ENCODE measurements around the gene PEX7.
"Not testable (repeated sequence)": the region's sequence is repeated elsewhere in the genome, so short reads cannot be mapped to it uniquely, and the experiment has no call there.

Gene PEX7

DNA sequence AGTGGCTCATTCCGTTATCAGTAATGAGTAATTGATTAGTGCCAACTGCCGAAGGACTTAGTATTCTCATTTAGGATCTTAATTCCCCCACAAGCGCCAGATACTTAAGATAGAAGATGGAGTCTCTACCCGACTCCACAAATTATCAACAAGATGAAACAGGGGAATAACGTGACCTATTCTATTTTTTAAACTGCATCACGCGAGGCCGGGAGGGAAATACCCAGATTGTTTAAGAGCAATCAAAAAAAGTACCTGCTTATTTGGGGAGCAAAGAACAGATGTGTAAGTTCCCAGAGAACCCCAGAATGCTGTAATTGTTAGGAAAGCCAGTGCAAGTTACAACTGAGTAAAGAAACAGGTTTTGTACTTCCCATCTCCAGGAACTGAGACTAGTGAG, 29.0 kb upstream of the PEX7 start:
- TF ChIP-seq JUND (IDR thresholded peaks at IDR 0.05; ENCODE audit: low read depth): no peak
- in situ Hi-C loops (cut with HindIII; ENCODE audit: low pct_unique_long_range_greater_than_20kb, low sequenced_read_pairs): no loop called here
- DNase-seq (ENCODE audit: low read depth in 1 of 2, low spot score in 1 of 2): no peak

DNA sequence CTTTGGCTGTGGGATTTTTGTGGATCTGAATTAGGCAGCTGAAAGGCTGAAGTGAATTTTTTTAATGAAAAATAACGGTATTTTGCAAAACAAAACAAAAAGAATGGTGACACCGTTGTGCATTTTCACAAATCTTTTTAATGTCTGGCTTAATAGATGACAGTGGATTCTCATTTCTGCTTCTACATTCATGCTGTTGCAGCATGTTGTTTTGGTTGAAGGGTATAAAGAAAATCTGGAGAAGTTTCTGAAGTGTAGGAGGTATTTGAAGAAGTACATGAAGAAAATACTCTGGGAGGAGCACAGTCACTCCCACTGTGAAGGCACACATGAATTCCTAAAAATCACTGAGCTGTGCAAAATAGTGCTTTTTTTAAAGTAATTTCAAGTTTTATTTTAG, 27.0 kb upstream of the PEX7 start:
- in situ Hi-C loops (cut with HindIII; ENCODE audit: low pct_unique_long_range_greater_than_20kb, low sequenced_read_pairs): no loop called here
- TF ChIP-seq JUND (IDR thresholded peaks at IDR 0.05; ENCODE audit: low read depth): no peak
- DNase-seq (ENCODE audit: low read depth in 1 of 2, low spot score in 1 of 2): no peak

DNA sequence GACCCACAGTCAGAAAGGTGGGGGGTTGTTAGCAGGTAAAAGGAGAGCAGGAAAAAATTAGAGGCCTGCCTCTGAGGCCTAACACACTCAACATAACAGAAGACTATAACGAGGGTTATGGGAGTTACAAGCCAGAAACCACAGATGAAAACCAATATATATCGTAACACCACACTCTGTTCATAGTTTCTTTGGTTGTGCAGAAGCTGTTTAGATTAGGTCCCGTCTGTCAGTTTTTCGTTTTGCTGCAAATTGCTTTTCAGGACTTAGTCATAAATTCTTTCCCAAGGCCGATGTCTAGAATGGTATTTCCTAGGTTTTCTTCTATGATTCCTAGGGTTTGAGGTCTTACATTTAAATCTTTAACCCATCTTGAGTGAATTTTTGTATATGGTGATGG, 26.4 kb upstream of the PEX7 start:
- DNase-seq (ENCODE audit: low read depth in 1 of 2, low spot score in 1 of 2): no peak
- in situ Hi-C loops (cut with HindIII; ENCODE audit: low pct_unique_long_range_greater_than_20kb, low sequenced_read_pairs): no loop called here

DNA sequence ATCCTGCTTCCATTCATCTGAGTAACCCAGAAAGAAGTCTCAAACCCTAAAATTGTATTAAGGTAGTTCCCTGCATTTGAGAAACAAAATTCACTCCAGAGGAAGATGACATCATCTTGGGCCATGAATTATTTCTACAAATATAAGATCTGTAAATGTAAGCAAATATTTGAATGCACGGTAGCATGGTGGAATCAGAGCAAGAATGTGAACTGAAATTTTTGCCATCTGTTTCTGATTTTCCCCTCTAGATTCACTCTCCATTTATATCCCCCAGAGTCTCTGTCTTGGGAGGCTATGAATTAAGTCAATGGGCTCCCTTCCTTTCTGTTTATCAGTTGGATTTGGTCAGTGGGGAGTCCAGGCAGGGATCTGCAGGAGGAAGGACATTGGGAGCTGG, 24.3 kb upstream of the PEX7 start:
- in situ Hi-C loops (cut with HindIII; ENCODE audit: low pct_unique_long_range_greater_than_20kb, low sequenced_read_pairs): no loop called here
- no peak for TF ChIP-seq JUND (IDR thresholded peaks at IDR 0.05; ENCODE audit: low read depth)

More for the DNA sequence above, 26.4 kb upstream of the PEX7 start:
- TF ChIP-seq JUND (IDR thresholded peaks at IDR 0.05; ENCODE audit: low read depth): no peak

DNA sequence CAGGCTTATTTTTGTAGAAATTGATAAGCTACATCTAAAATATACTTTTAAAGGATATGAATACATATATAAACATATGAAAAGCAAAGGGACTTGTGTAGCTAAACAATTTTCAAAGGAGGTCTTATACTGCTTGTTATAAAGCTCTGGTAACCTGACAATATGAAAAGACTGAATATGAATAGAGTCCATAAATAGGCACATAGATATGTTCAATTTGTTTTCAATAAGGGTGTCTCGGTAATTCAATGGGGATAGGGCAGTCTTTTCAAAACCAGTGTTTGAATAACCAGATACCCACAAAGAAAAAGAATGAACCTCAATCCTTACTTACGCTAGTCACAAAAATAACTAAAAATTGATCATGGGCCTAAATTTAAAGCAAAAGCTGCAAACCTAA, 20.8 kb upstream of the PEX7 start:
- TF ChIP-seq JUND (IDR thresholded peaks at IDR 0.05; ENCODE audit: low read depth): no peak
- in situ Hi-C loops (cut with HindIII; ENCODE audit: low pct_unique_long_range_greater_than_20kb, low sequenced_read_pairs): no loop called here
- DNase-seq (ENCODE audit: low read depth in 1 of 2, low spot score in 1 of 2): no peak

More for the DNA sequence above, 24.3 kb upstream of the PEX7 start:
- no peak for DNase-seq (ENCODE audit: low read depth in 1 of 2, low spot score in 1 of 2)

DNA sequence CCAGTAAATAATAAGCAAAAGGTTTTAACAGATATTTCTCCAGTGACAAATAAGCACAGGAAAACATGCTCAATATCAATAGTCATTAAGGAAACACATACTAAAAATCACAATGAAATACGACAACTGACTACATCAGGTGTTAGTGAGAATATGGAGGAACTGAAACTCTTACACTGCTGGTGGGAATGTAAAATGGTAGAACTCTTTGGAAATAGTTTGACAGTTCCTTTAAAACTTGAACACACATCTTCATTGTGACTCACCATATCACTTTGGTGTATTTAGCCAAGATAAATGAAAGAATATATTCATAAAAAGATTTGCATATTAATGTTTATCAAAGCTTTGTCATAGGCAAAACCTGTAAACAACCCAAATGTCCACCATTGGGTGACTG, 18.8 kb upstream of the PEX7 start:
- no peak for DNase-seq (ENCODE audit: low read depth in 1 of 2, low spot score in 1 of 2)
- no peak for TF ChIP-seq JUND (IDR thresholded peaks at IDR 0.05; ENCODE audit: low read depth)
- in situ Hi-C loops (cut with HindIII; ENCODE audit: low pct_unique_long_range_greater_than_20kb, low sequenced_read_pairs): no loop called here

DNA sequence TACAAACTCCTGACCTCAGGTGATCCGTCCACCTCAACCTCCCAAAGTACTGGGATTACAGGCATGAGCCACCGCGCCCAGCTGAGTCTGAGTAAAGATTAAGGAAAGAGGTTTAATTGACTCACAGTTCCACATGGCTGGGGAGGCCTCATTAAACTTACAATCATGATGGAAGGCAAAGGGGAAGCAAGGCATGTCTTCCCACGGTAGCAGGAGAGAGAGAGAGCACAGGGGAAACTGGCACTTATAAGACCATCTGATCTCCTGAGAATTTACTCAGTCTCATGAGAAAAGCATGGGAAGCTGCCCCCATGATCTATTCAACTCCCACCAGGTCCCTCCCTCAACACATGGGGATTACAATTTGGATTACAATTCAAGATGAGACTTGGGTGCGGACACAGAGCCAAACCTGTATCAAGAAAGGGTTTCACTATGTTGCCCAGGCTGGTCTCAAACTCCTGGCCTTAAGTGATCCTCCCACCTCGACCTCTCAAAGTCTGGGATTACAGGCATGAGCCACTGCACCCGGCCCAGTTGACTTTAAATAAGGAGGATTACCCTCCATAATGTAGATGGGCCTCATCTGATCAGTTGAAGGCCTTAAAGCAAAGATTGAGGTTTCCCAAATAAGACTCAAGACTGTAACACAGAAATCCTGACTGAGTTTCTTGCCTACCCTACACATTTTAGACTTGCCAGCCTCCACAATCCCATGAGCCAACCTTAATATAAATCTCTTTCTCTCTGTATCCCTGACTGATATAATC, 13.1 kb upstream of the PEX7 start:
- no peak for DNase-seq (ENCODE audit: low read depth in 1 of 2, low spot score in 1 of 2)

DNA sequence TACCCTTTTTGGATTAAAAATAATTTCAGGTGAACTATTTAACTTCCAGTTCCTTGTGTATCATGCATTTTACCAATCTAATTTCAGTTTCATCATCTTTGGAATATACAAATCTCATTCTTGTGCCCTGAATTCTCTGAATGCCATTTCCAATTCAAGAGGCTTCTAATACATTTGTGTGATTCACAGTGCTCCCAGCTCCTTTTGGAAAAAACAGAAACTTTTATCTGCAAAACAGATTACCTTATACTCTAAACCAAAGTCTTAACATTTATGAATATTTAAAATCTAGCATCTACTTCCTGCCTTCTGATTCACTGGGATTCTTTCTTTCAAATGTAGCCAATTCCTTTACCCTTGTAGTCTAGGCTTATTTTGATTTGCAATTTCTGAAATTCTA, 11.1 kb upstream of the PEX7 start:
- TF ChIP-seq JUND (IDR thresholded peaks at IDR 0.05; ENCODE audit: low read depth): no peak
- in situ Hi-C loops (cut with HindIII; ENCODE audit: low pct_unique_long_range_greater_than_20kb, low sequenced_read_pairs): no loop called here
- DNase-seq (ENCODE audit: low read depth in 1 of 2, low spot score in 1 of 2): no peak

More for the DNA sequence above, 13.1 kb upstream of the PEX7 start:
- in situ Hi-C loops (cut with HindIII; ENCODE audit: low pct_unique_long_range_greater_than_20kb, low sequenced_read_pairs): no loop called here
- TF ChIP-seq JUND (IDR thresholded peaks at IDR 0.05; ENCODE audit: low read depth): no peak

DNA sequence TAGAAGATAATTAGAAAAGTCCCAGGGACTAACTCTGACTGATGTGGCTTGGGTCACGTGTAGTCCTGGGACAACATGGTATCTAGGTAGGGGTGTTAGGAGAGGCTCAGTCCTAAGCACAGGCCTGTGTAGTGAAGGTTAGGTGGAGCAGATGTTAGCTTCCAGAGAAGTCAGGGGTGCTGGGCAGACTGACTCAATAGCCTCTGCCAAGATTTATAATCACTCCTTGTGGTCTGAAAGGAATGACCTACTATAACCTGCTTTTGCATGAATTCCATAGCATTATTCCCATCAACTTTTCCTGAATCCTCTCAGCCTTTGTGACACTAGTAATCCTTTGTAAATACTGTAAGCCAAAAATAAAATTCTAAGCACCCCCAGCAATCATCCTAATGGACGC, 10.2 kb upstream of the PEX7 start:
- DNase-seq (ENCODE audit: low read depth in 1 of 2, low spot score in 1 of 2): no peak
- in situ Hi-C loops (cut with HindIII; ENCODE audit: low pct_unique_long_range_greater_than_20kb, low sequenced_read_pairs): no loop called here

DNA sequence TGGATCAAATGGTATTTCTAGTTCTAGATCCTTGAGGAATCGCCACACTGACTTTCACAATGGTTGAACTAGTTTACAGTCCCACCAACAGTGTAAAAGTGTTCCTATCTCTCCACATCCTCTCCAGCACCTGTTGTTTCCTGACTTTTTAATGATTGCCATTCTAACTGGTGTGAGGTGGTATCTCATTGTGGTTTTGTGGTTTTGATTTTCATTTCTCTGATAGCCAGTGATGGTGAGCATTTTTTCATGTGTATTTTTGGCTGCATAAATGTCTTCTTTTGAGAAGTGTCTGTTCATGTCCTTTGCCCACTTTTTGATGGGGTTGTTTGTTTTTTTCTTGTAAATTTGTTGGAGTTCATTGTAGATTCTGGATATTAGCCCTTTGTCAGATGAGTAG, 6.8 kb upstream of the PEX7 start:
- not testable (repeated sequence) for DNase-seq (ENCODE audit: low read depth in 1 of 2, low spot score in 1 of 2)

More for the DNA sequence above, 10.2 kb upstream of the PEX7 start:
- no peak for TF ChIP-seq JUND (IDR thresholded peaks at IDR 0.05; ENCODE audit: low read depth)

DNA sequence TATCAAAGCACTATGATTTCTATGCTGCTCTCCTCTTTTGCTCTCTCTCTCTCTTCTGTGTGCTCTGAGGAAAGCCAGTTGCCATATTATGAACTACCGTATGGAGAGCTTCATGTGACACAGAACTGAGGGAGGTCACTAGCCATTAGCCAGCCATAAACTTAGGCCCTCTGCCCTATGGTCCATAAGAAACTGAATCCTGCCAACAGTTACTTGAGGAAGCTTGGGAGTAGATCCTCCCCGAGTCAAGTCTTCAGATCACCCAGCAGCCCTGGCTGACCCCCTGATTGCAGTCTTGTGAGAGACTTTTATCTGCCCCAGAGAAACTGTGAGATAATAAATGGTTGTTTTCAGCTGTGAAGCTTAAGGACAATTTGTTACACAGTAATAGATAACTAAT, 5.7 kb upstream of the PEX7 start:
- no peak for TF ChIP-seq JUND (IDR thresholded peaks at IDR 0.05; ENCODE audit: low read depth)
- in situ Hi-C loops (cut with HindIII; ENCODE audit: low pct_unique_long_range_greater_than_20kb, low sequenced_read_pairs): no loop called here
- no peak for DNase-seq (ENCODE audit: low read depth in 1 of 2, low spot score in 1 of 2)

More for the DNA sequence above, 6.8 kb upstream of the PEX7 start:
- in situ Hi-C loops (cut with HindIII; ENCODE audit: low pct_unique_long_range_greater_than_20kb, low sequenced_read_pairs): not testable (repeated sequence)

DNA sequence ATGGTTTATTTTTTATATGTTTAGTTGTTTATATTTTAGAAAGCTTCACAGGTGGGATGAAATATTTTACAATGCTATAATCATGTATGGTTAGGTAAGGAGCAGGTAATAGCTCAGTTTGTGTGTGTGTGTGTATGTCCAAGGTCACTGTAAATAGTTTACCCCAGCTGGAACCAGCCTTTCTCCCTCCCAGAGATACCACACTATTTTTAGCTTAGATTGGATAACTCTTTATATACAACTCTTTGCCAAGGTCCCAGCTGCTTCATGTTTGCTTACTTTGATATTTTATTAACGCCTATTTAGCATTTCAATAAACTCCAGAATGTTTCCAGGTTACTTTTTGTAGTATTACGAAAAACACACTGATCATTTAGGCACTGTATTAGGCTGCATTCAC, 1.8 kb upstream of the PEX7 start:
- in situ Hi-C loops (cut with HindIII; ENCODE audit: low pct_unique_long_range_greater_than_20kb, low sequenced_read_pairs): no loop called here
- TF ChIP-seq JUND (IDR thresholded peaks at IDR 0.05; ENCODE audit: low read depth): no peak
- DNase-seq (ENCODE audit: low read depth in 1 of 2, low spot score in 1 of 2): no peak

DNA sequence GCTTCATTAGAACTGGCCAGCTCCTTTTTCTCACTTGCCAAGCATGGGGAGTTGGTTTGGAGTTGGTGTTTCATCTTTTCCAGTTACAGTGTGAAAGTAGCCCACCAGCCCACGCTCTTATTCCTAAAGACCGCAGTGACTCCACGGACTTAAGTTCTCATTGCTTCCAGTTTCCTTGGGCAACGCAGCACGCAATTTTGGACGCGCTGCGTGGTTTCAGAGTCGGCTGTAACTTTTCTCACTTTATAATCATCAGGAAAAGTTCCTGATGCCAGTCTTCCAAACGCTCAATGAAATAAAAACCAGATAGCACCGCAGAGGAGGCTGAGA, 381 bp upstream of the PEX7 start:
- no peak for TF ChIP-seq JUND (IDR thresholded peaks at IDR 0.05; ENCODE audit: low read depth)
- peak in 1 of 2 experiments; percentile 7 for DNase-seq (ENCODE audit: low read depth in 1 of 2, low spot score in 1 of 2)
- in situ Hi-C loops (cut with HindIII; ENCODE audit: low pct_unique_long_range_greater_than_20kb, low sequenced_read_pairs): no loop called here

DNA sequence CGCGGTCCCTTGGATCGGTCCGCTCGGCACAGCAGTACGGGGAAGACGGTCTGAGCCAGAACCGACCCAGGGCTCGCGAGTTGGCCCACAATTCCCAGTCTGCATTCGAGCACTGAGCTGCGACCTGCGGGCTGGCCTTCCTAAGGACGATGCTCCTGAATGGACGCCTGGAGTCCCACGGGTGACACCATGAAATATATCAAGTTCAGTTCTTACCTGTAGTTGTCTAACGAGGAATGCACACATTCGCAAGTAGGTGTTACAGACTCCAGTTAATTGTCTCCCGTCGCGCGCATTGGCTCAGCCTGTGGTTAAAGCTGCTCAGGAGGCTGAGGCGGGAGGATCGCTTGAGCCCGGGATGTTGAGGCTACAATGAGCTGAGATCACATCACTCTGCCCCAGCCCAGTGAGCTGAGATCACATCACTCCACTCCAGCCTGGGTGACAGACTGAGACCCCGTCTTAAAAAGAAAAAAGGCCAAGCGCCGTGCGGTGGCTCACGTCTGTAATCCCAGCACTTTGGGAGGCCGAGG, 802 bp downstream of the PEX7 start:
- no peak for DNase-seq (ENCODE audit: low read depth in 1 of 2, low spot score in 1 of 2)
- TF ChIP-seq JUND (IDR thresholded peaks at IDR 0.05; ENCODE audit: low read depth): no peak

More for the DNA sequence above, 802 bp downstream of the PEX7 start:
- in situ Hi-C loops (cut with HindIII; ENCODE audit: low pct_unique_long_range_greater_than_20kb, low sequenced_read_pairs): no loop called here

All from T47D (cell line).